Natural killer cell (primary cell): ENCODE measurements around the gene PAK6. TPM values are rescaled to one million over a fixed set of nuclear protein-coding genes. Genes with fewer than 3 reads are reported as not detected.

Source experiments
- ATAC-seq, 3 donors: fragments of 150-1000 bp in 2 of 3; fragments of 200-7000 bp in 1 of 3; cut with Tn5 transposase; 1 replicate in 1 of 3; 2 replicates in 2 of 3; pipeline ENCODE4 v1.10.0; 2021; ENCODE audit warnings: mild to moderate bottlenecking in 2 of 3, moderate library complexity in 2 of 3
- DNase-seq, 2 donors: peaks; one replicate each; pipeline versions ENCODE4 v3.0.0 to v3.0.0-alpha.2; 2013 to 2021; ENCODE audit warnings: mixed read lengths in 1 of 2
- H3K27ac ChIP-seq: one replicate; pipeline ENCODE4 v1.5.1; 2013; ENCODE audit warnings: mild to moderate bottlenecking, low read length
- H3K27me3 ChIP-seq: one replicate; pipeline ENCODE4 v1.6.1; 2013; ENCODE audit warnings: low read length; ENCODE audit not compliant: control insufficient read depth, insufficient read depth
- H3K36me3 ChIP-seq: one replicate; pipeline ENCODE4 v1.6.1; 2013; ENCODE audit warnings: low read length; ENCODE audit not compliant: control insufficient read depth, insufficient read depth
- H3K4me1 ChIP-seq: one replicate; pipeline ENCODE4 v1.6.1; 2013; ENCODE audit warnings: low read length; ENCODE audit not compliant: control insufficient read depth, insufficient read depth
- H3K4me3 ChIP-seq: one replicate; pipeline ENCODE4 v1.5.1; 2013; ENCODE audit warnings: low read length
- H3K9me3 ChIP-seq: one replicate; pipeline ENCODE4 v1.6.1; 2013; ENCODE audit warnings: low read length; ENCODE audit not compliant: control insufficient read depth, insufficient read depth
- H3K27ac Mint-ChIP-seq, 2 donors: one replicate each; pipeline ENCODE4 v1.8.0; 2022; ENCODE audit warnings: mild to moderate bottlenecking in 2 of 2, mixed read lengths in 2 of 2, moderate library complexity in 1 of 2
- H3K27me3 Mint-ChIP-seq, 2 donors: one replicate each; pipeline ENCODE4 v1.8.0; 2022; ENCODE audit warnings: low read depth in 2 of 2, mixed read lengths in 2 of 2
- H3K36me3 Mint-ChIP-seq: one replicate; pipeline ENCODE4 v1.8.0; 2022; ENCODE audit warnings: mixed read lengths
- H3K4me1 Mint-ChIP-seq, 2 donors: one replicate each; pipeline ENCODE4 v1.8.0; 2022; ENCODE audit warnings: mixed read lengths in 2 of 2
- H3K4me3 Mint-ChIP-seq: one replicate; pipeline ENCODE4 v1.8.0; 2022; ENCODE audit warnings: mild to moderate bottlenecking, moderate library complexity, mixed read lengths
- H3K9me3 Mint-ChIP-seq, 2 donors: one replicate each; pipeline ENCODE4 v1.8.0; 2022; ENCODE audit warnings: mixed read lengths in 2 of 2
- WGBS: methylation state at CpG from one replicate; pipeline ENCODE4 v1.1.7; 2013; ENCODE audit warnings: missing lambda C conversion rate; ENCODE audit not compliant: insufficient coverage; 5-methylcytosine and 5-hydroxymethylcytosine counted together
- intact Hi-C: fragments of 100-400 bp; cut with micrococcal nuclease; formaldehyde crosslinking; loops from one replicate; pipeline ENCODE4 v1.14.2; 2022
- total RNA-seq, 4 donors: library from RNA; stranded (reverse); fragments of 120-200 nt in 1 of 4; gene quantifications; one replicate each; pipeline versions ENCODE4 v1.2.3 to v1.2.4, GENCODE V29; 2013 to 2022
- TF ChIP-seq, protein P1 (sequence below): fragments of 200-600 bp; IDR thresholded peaks from one replicate; pipeline ENCODE4 v1.8.0; 2022; ENCODE audit warnings: antibody characterized with exemption

PAK6 gene
- total RNA-seq, 3 donors from 2014 or later (not counting 1 experiment from before 2014, with no cell fraction given): 7.6 to 10.9 (median 7.9) TPM

DNA sequence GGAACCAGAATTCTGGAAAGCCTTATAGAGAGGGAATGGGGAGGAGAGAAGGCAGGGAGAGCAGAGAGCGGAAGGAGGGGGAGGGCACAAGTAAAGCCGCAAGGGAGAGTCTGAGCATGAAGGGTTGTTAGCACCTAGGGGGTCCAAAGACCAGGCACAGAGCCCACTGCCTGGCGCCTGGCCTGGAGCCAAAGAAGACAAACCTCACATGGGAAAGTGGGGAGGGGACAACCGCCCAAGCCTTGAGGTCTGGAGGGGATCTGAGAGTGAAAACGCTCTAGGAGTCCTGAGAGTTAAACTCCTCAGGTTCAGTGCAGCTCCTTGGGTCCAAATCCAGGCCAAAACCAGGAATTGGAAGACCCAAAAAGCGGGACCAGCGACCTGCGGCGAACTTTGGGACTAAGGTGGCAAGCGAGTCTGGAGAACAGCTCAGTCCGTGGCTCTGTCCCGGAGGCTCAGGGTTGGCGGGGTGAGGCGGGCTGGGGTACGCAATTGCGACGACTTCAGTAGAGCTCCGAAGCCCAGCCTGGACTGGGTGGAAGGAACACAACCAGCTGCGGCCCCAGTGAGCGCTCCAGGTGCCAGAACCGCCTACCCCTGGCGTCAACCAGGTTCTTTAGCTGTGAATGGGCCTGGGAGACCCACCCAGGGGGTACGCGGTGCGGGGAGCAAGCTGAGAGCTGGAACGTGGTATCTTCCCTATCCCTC, 83.8 kb downstream of the PAK6 start:
- ATAC-seq (no peak), DNase-seq (no peak)
- H3K4me3 Mint-ChIP-seq: peak overlapping the region; percentile 87
- WGBS: 69% methylated on average over 26 of the region's 26 CpGs
- Histone ChIP-seq H3K9me3 (no peaks in the 10 kb centered on the region), H3K36me3 (no peaks in the 10 kb centered on the region), H3K4me3 (peak overlapping the region; percentile 14), H3K4me1 (peaks cover 23% of the 10 kb centered on the region), H3K27me3 (no peaks in the 10 kb centered on the region), H3K27ac (peak overlapping the region; percentile 40)
- peaks cover 32 to 46% of the 10 kb centered on the region in 2 donors for H3K4me1 Mint-ChIP-seq
- H3K27me3 Mint-ChIP-seq: no peaks in the 10 kb centered on the region
- TF ChIP-seq, protein P1, sequence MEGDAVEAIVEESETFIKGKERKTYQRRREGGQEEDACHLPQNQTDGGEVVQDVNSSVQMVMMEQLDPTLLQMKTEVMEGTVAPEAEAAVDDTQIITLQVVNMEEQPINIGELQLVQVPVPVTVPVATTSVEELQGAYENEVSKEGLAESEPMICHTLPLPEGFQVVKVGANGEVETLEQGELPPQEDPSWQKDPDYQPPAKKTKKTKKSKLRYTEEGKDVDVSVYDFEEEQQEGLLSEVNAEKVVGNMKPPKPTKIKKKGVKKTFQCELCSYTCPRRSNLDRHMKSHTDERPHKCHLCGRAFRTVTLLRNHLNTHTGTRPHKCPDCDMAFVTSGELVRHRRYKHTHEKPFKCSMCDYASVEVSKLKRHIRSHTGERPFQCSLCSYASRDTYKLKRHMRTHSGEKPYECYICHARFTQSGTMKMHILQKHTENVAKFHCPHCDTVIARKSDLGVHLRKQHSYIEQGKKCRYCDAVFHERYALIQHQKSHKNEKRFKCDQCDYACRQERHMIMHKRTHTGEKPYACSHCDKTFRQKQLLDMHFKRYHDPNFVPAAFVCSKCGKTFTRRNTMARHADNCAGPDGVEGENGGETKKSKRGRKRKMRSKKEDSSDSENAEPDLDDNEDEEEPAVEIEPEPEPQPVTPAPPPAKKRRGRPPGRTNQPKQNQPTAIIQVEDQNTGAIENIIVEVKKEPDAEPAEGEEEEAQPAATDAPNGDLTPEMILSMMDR: no peak
- peak overlapping the region; percentile 78 to 92 for H3K27ac Mint-ChIP-seq
- H3K36me3 Mint-ChIP-seq: no peaks in the 10 kb centered on the region
- H3K9me3 Mint-ChIP-seq: no peaks in the 10 kb centered on the region
- intact Hi-C loops: loop anchor here (1.0 kb wide), 1 partner anchor 36 kb away; the partner anchor contains the start of gene DISP2

DNA sequence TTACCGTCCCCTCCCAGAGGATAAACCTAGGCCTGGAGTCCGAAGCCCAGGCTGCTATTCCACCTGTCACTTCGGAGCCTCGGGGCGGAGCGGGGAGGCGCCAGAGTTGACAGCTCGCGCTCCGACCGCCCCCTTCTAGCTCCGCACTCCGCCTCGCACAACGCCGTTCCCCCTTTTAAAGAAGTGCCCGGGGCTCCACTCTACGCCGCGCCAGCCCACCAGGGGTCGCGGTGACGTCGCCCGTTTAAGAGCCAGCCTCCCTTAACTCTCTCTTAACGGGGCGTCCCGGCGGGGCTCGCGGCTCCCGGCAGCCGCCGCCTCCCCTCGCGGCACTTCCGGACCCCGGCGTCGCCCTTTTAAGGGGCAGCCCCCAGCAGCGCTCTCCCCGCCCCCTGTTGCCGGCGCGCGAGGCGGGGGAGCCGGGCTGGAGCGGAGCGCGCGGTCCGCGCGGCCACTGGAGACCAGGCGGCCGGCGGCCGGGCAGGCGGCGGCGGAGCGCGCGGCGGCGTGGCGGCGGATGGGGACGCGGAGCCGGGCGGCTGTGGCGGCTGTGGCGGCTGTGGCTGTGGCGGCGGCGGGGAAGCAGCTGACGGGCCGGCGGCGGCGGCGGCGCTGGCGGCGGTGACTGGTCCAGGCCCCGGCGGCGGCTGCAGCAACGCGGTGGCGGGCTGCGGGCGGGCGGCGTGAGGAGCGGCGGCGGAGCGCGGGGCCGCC, 84.5 kb downstream of the PAK6 start, which contains the start of gene INAFM2:
Gene INAFM2, plus strand, starts transcription at position 454 of the 714 bp plus-strand sequence. CDS start 364 bp downstream, outside the sequence.
- no peaks in the 10 kb centered on the region for H3K27me3 Mint-ChIP-seq
- intact Hi-C loops: loop anchor here (1.0 kb wide), 1 partner anchor 35 kb away; the partner anchor contains the start of gene DISP2
- Histone ChIP-seq H3K9me3 (no peaks in the 10 kb centered on the region), H3K27ac (peak within 1 kb of the TSS; percentile 40), H3K4me3 (peak within 1 kb of the TSS; percentile 35), H3K36me3 (no peaks in the 10 kb centered on the region), H3K27me3 (no peaks in the 10 kb centered on the region), H3K4me1 (peaks cover 23% of the 10 kb centered on the region)
- no peaks in the 10 kb centered on the region for H3K36me3 Mint-ChIP-seq
- H3K4me1 Mint-ChIP-seq: peaks cover 39 to 52% of the 10 kb centered on the region in 2 donors
- DNase-seq (peak; percentile 84 to 96), ATAC-seq (peak; percentile 83 to 93 (median 86))
- H3K27ac Mint-ChIP-seq: peak within 1 kb of the TSS; percentile 78 to 92
- H3K4me3 Mint-ChIP-seq: peak within 1 kb of the TSS; percentile 87
- H3K9me3 Mint-ChIP-seq: no peaks in the 10 kb centered on the region
- TF ChIP-seq, protein P1: peak; percentile 59
- under 1% methylated on average over 103 of the region's 103 CpGs for WGBS

DNA sequence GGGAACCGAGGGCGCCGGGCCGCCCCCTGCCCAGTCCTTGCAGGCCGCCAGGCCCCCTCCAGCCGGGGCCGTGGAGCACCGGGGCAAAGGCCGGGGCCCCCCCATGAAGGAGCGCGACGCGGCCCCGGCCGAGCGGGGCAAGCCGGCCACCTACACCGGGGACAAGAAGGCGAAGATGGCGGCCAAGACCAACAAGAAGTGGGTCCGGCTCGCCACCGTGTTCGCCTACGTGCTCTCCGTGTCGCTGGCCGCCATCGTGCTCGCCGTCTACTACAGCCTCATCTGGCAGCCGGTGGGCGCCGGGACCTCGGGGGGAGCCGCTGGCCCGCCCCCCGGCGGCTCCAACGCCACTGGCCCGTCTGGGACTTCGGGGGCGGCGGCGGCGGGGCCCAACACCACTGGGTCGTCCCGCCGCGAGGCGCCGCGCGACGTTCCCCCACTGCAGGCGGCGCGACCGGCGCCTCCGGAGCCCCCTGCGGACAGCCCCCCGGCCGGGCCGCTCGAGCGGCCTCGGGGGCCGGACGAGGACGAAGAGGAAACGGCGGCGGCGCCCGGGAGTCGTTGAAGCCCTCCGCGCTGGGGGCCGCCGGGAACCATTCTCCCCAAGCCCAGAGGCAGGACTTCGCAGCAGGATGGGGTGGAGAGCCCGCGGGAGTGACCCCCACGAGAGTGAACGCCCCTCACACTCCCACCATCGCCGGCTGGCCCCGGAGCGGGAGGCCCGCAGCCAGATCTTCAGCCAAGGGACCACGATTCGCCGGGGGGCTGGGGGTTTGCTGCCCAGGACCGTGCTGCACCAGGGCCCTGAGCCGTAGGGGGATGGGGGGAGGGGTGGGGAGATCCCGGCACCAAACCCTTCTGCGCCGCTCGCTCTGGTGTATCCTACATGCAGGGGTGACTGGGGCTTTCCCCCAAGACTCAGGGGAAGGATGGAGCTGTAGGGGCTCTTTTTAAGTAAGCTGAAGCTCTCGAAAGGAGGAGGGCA, 85.4 kb downstream of the PAK6 start:
- ATAC-seq: peak; percentile 1
- no peaks in the 10 kb centered on the region for H3K27me3 ChIP-seq
- peak overlapping the region; percentile 35 for H3K4me3 ChIP-seq
- Mint-ChIP-seq H3K27me3 (no peaks in the 10 kb centered on the region), H3K27ac (peak overlapping the region; percentile 33 to 53), H3K36me3 (no peaks in the 10 kb centered on the region), H3K4me1 (peaks cover 44 to 58% of the 10 kb centered on the region in 2 donors), H3K4me3 (peak overlapping the region; percentile 83), H3K9me3 (no peaks in the 10 kb centered on the region)
- no peaks in the 10 kb centered on the region for H3K36me3 ChIP-seq
- TF ChIP-seq, protein P1: no peak
- DNase-seq: peak in 1 of 2 donors; percentile 72
- WGBS: under 1% methylated on average over 101 of the region's 101 CpGs
- peaks cover 23% of the 10 kb centered on the region for H3K4me1 ChIP-seq
- intact Hi-C loops: loop anchor here (1.0 to 2.0 kb wide), 2 partner anchors 15 to 34 kb away; partner anchors contain the start of gene DISP2
- no peaks in the 10 kb centered on the region for H3K9me3 ChIP-seq
- no peak overlapping the region for H3K27ac ChIP-seq
